NCI-H2227 (cell line): Measurements from ENCODE around the gene GRB2.
"Not testable (repeated sequence)": the region's sequence is repeated elsewhere in the genome, so short reads cannot be mapped to it uniquely, and the experiment has no call there.

ENCODE experiments used
- DNase-seq: peaks from one replicate; lab custom pipeline; 2025; ENCODE audit not compliant: unreplicated experiment; lab: John Stamatoyannopoulos, UW

The GRB2 gene

DNA sequence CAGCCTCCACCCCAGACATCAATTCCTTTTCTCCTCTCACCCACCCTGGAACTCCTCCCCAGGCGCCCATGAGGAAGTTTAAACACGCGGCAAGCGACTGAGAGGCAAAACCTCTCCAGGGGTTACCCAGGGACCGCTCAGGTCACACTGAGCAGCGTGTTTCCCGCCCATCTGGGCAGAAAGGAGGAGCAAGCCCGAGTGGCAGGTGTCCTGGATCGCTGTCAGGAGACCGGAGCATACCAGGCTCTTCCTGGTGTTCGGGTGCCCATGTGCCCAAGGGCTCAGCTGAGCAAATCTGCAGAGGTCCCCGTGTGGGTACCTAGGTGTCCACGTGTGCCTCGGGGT lies 116.7 kb downstream of the GRB2 start:
- peak; percentile 67 for DNase-seq

DNA sequence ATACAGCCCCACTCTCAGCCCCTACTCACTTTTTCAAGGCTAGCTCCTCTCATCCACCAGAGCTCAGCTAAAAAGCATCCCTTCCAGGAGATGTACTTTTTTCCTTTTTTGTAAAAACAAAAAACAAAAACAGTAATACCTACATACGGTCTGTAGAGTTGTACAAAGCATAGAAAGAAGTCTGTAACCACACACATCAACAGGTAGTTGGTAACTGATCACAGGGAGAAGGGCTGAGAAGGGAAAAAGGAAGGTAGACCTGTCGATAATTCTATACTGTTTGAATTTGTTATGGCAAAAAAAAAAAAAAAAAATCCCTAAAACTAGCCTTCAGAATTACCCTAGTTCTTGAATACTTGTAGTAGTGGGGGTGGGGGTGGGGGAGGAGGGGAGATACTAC lies 117.1 kb downstream of the GRB2 start:
- no peak for DNase-seq

DNA sequence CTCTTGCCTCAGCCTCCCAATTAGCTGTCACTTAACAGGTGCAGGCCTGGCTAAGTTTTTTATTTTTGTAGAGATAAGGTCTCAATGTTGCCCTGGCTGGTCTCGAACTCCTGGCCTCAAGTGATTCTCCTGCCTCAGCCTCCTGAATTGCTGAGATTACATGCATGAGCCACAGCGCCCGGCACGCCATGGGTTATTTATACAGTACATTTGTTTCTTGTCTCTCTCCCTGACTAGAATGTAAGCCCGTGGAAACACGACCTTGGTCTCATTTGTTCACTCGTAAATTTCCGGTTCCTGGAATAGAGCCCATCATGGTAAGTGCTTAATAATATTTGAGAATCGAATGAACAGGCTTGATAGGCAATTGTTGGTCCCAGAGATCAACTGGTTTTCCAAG lies 118.3 kb downstream of the GRB2 start:
- DNase-seq: no peak

DNA sequence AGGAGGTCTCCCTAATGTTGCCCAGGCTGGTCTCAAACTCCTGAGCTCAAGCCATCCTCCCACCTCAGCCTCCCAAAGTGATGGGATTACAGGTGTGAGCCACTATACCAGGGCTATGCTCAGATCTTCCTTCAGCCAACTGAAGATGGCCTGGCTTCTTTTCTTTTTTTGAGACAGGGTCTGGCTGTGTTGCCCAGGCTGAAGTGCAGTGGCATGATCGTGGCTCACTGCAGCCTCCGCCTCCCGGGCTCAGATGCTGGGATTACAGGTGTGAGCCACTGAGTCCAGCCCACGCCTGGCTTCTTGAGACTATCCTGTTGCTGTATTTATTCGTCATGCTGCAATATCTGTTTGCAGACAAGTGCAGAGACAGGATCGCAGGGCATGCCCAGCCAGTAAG lies 120.4 kb downstream of the GRB2 start:
- DNase-seq: no peak

DNA sequence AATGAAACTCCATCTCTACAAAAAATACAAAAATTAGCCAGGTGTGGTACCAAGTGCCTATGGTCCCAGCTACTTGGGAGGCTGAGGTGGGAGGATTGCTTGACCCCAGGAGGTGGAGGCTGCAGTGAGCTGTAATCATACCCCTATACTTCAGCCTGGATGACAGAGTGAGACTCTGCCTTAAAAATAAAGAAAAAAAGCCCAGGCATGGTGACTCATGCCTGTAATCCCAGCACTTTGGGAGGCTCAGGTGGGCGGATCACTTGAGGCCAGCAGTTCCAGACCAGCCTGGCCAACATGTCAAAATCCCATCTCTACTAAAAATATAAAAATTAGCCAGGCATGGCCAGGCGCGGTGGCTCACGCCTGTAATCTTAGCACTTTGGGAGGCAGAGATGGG lies 125.3 kb downstream of the GRB2 start:
- not testable (repeated sequence) for DNase-seq

DNA sequence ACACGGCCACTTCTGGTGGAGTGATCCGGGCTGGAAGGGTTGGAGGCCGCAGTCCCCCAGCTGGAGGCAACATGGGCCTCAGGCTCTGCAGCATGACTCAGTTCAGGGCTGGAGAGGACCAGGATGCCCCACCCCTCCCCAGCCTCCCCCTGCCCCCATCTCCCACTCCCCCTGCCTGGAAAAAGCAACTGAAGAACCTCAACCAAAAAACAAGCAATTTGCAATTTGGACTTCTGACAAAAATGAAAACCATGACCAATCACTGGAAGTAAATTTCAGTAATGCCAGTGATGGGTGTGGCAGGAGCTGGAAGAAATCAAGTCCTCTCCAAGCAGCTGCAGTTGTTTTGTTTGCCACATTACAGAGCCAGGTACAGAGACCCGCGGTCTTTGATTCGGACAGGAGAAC lies 127.8 kb downstream of the GRB2 start:
- no peak for DNase-seq

DNA sequence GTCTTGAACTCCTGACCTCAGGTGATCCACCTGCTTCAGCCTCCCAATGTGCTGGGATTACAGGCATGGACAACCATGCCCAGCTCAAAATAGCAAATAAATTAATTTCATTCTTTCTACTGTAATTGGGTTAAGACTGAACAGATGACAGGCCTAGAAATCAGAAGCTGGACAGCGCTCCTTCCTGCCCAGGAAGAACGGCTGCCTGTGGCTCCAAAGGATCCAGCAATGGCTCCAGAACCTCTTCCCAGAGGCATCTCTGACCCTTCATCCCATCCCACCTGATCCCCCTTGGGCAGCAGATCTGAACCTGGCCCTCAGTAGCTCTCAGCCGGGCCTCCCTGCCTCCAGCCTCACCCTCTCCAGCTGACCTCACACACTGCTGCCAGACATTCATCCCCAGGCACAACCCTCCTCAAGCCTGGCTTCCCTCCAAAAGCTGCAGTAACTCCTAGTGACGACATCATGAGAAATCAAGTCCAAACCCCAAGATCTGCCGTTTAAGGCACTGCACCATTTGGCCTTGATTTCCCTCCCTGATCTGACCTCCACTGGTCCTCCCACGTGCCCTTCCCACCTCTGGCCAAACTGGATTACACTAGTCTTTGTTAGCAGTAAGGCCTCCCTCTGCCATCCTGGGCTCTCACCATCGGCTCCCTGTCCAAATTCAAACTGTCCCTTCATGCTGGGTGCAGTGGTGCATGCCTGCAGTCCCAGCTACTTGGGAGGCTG lies 131.3 kb downstream of the GRB2 start:
- DNase-seq: no peak

DNA sequence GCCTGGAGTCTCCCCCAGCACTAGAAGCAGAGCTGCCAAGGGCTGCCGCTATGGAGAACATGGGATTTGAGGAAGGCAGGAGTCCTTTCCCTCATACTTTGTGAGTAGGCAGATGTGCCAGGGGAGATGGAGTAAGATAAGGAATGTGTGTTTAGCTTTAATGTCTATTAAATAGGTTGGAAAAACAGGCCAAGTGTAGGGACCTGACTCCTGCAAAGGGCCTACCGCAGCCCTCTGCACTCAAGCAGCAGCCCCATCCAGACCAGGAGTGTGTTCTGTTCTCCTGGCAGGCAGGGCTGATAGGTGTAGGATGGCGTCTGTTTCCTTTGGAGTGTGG lies 132.7 kb downstream of the GRB2 start:
- no peak for DNase-seq

DNA sequence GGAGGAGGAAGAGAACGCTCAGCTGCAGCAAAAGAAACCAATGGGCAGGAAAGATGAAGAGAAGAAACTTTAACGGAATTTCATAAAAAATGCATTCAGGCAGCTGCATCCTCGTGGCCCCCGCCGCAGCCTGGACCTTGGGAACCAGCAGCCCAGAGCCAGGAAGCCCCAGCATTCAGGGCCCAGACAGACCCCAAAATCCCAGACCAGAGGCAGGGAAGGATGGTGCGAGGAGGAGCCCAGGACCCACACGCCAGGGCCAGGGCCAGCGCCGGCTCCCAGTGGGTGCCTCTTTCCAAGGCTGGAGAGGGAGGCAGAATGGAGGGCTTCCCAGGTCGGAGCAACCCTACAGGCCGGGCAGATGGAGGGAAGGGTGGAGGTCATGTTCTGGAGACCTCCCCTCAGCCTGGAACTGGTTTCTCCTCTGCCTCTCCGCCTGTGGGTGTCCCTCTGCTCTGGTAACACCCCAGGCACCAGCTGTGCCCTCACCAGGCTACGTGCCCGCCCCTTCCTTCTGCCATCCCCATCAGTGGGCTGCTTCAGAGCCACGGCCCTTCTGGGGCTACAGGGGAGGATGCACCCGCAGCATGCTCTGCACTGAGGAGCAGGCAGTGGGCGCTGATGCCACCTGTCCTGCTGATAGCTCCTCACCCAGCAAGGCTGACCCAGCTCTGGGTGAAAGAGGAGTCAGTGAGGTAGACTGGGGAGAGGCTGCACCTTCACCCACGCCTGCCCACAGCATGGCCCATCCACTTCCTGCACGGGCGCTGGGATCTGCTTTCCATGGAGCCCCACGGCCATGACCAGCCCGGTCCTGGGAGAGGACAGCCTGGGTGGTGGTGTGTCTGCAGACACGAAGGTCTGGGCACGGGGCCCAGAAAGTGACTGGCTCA lies 133.3 kb downstream of the GRB2 start:
- no peak for DNase-seq

DNA sequence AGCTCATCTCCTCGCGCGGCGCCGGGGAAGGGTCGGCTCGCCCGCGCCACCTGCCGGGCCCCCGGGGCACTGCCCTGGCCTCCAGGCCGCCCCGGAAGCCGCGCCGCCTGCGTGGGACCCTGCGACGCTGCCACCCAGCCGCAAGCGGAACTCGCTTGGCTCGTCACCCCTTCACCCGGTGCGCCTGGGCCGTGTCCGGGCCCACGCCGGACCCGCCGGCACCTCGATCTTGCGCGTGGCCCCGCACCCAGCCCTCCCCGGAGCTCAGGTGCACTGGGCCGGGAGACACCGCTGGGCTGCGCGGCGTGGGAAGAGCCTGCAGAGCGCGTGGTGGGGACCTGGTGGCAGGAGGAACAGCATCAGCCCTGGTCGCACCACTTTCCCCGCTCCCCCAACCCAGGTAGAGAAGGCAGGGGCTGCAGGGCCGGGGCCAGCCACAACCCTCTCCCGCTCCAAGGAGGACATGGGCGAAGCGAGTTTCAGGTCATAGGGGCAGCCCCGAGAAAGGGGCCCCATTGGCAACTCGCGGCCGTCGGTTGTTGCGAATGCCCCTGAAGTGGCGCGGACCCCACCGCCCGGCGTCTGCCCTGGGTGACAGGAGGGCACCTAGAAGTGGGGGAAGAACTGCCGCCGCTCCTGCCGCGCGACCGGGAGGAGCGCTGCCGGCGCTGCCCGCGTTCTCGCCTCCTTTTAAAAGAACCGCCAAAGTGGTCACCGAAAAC lies 134.1 kb downstream of the GRB2 start:
- DNase-seq: peak; percentile 91

DNA sequence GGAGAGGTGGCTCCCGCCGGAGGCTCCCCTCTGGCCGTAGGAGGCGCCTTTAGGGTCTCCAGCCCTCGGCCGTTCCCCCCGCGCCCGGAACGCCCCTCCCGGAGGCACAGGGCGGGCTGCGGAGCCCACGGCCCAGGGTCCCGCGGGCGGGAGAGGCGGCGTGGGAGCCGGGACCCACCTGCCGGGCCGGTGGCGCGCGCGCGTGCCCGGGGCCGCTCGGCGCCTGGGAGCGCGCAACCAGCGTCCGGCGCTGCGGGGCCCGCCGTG lies 134.6 kb downstream of the GRB2 start, which contains the start of gene MIF4GD:
MIF4GD (minus strand) TSS at position 266 of the 267 bp plus-strand sequence. CDS start 1,036 bp downstream, outside the sequence.
- DNase-seq: no peak

DNA sequence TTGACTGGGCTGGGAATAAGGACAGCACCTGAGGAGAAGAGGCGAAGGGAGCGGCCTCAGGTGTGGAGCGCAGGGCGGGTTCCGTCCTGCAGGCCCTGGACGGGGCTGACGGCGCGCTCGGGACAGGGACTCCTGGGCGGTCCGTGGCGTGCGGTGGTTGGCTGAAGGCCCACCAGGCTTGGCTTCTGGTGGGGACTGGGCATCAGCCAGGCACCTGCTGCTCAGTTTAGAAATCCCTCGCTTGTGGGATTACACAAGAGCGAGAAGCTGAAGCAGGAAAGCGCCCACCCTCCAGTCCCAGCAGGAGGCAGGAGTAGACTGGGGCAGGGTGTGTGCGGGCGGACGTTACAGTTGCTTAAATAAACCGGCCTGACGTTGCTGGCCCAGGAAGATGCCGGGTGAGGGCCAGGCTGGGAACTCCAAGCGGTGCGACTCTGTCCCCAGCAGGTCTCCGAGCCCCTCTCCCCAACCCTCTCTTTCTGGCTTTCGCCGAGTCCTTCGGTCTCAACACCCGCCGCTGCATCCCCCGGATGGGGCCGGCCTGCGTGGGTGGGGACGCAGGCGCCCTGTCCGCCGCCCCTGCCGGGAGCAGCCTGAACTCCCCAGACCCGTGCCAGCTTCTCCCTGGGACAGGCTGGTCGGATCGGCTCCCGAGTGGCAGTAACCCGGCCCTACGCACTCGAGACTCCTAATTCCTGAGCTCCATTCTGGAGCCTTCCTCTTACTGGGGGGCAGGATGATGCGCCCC lies 135.1 kb downstream of the GRB2 start:
- peak; percentile 73 for DNase-seq

DNA sequence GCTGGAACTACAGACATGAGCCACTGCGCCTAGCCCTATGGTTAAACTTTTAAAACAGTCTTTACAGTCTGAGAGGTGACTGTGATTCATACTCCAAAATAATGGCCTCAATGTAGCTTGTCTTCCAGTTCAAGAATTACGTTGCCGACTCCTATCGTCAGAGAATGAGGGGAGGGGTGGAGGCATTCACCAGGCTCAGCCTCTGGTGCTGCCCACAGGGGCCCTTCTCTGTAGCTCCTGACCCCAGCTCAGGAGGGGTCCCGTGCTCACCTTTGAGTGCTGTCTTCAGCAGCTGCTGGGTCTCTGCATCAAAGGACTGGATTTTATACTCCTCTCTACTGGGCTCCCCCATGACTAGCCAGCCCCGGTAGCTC lies 135.6 kb downstream of the GRB2 start:
- DNase-seq: peak; percentile 59
